Liver (tissue), 3 donors: Measurements from ENCODE around the gene ZBP1.

Source experiments
- CTCF ChIP-seq: fragments of 150-350 bp; IDR thresholded peaks from 2 replicates; pipeline ENCODE4 v1.5.1; 2017; ENCODE audit warnings: improper control_type of control experiment, low read depth, low read length; ENCODE audit not compliant: missing input control
- RAD21 ChIP-seq, 2 donors: IDR thresholded peaks; 2 replicates each; pipeline ENCODE4 v1.6.1; 2016; ENCODE audit warnings: antibody characterized with exemption in 2 of 2, mild to moderate bottlenecking in 2 of 2
- YY1 ChIP-seq: IDR thresholded peaks from 2 replicates; pipeline ENCODE4 v1.6.1; 2016; ENCODE audit warnings: antibody characterized with exemption, mild to moderate bottlenecking
- TF ChIP-seq, protein P1 (sequence below): IDR thresholded peaks from 2 replicates; pipeline ENCODE4 v1.6.1; 2016; ENCODE audit warnings: antibody characterized with exemption, mild to moderate bottlenecking
- donor health status: healthy.
- donor health status: healthy.

- TF ChIP-seq YY1: peak; percentile 69
- TF ChIP-seq CTCF: no peak
- peak; percentile 47 to 58 for TF ChIP-seq RAD21 (IDR thresholded peaks at IDR 0.05)
- TF ChIP-seq, protein P1, sequence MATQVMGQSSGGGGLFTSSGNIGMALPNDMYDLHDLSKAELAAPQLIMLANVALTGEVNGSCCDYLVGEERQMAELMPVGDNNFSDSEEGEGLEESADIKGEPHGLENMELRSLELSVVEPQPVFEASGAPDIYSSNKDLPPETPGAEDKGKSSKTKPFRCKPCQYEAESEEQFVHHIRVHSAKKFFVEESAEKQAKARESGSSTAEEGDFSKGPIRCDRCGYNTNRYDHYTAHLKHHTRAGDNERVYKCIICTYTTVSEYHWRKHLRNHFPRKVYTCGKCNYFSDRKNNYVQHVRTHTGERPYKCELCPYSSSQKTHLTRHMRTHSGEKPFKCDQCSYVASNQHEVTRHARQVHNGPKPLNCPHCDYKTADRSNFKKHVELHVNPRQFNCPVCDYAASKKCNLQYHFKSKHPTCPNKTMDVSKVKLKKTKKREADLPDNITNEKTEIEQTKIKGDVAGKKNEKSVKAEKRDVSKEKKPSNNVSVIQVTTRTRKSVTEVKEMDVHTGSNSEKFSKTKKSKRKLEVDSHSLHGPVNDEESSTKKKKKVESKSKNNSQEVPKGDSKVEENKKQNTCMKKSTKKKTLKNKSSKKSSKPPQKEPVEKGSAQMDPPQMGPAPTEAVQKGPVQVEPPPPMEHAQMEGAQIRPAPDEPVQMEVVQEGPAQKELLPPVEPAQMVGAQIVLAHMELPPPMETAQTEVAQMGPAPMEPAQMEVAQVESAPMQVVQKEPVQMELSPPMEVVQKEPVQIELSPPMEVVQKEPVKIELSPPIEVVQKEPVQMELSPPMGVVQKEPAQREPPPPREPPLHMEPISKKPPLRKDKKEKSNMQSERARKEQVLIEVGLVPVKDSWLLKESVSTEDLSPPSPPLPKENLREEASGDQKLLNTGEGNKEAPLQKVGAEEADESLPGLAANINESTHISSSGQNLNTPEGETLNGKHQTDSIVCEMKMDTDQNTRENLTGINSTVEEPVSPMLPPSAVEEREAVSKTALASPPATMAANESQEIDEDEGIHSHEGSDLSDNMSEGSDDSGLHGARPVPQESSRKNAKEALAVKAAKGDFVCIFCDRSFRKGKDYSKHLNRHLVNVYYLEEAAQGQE: peak; percentile 55
Measured at GRCh38 chr20:57587278-57587988, 32.8 kb downstream of the ZBP1 start.
